Stimulated activated naive CD8-positive, alpha-beta T cell treated with anti-CD3 and anti-CD28 coated beads, Interleukin-15, amount 100 ng/mL, for 72 hours (primary cell): Measurements from ENCODE around the gene ENKUR.

Experiments
- ATAC-seq: fragments of 150-1000 bp; cut with Tn5 transposase; 2 replicates; pipeline ENCODE4 v1.10.0; 2021; ENCODE audit warnings: mild to moderate bottlenecking, moderate library complexity
- DNase-seq, 2 donors: peaks; one replicate each; pipeline ENCODE4 v3.0.0; 2021 to 2022
- H3K27ac Mint-ChIP-seq, 2 donors: one replicate each; pipeline ENCODE4 v1.8.0; 2022; ENCODE audit warnings: mild to moderate bottlenecking in 2 of 2, mixed read lengths in 2 of 2, moderate library complexity in 2 of 2
- H3K27me3 Mint-ChIP-seq: one replicate; pipeline ENCODE4 v1.8.0; 2022; ENCODE audit warnings: mixed read lengths
- H3K4me1 Mint-ChIP-seq: one replicate; pipeline ENCODE4 v1.8.0; 2022; ENCODE audit warnings: mild to moderate bottlenecking, mixed read lengths
- H3K4me3 Mint-ChIP-seq, 2 donors: one replicate each; pipeline ENCODE4 v1.8.0; 2022; ENCODE audit warnings: mild to moderate bottlenecking in 2 of 2, mixed read lengths in 2 of 2, moderate library complexity in 1 of 2
- H3K9me3 Mint-ChIP-seq, 2 donors: one replicate each; pipeline ENCODE4 v1.8.0; 2022; ENCODE audit warnings: mixed read lengths in 2 of 2

ENKUR gene

GRCh38 chr10:25015828-25016375 is at the start of gene ENKUR:
Gene ENKUR (minus strand): TSS chr10:25016158. CDS start chr10:25015936, 222 bp downstream.
- Mint-ChIP-seq H3K9me3 (peaks cover 9 to 12% of the 10 kb centered on the region in 2 donors), H3K27ac (peak within 1 kb of the TSS; percentile 84 to 86), H3K4me1 (peaks cover 25% of the 10 kb centered on the region), H3K27me3 (no peaks in the 10 kb centered on the region), H3K4me3 (peak within 1 kb of the TSS; percentile 82 to 83)
- DNase-seq = peak in 1 of 2 donors; percentile 89
- ATAC-seq = peak; percentile 69

- Mint-ChIP-seq H3K27ac (no peak overlapping the region), H3K9me3 (no peaks in the 10 kb centered on the region), H3K27me3 (no peaks in the 10 kb centered on the region), H3K4me1 (peaks cover 18% of the 10 kb centered on the region), H3K4me3 (no peak overlapping the region)
- DNase-seq (no peak), ATAC-seq (no peak)
Observed at GRCh38 chr10:25064401-25064800, 48.4 kb upstream of the ENKUR start.

GRCh38 chr10:25063644-25064043 is 47.7 kb upstream of the ENKUR start:
- ATAC-seq (no peak), DNase-seq (no peak)
- H3K4me3 Mint-ChIP-seq = peak overlapping the region in 1 of 2 donors; percentile 29
- peak overlapping the region in 1 of 2 donors; percentile 78 for H3K27ac Mint-ChIP-seq
- H3K27me3 Mint-ChIP-seq = no peaks in the 10 kb centered on the region
- H3K9me3 Mint-ChIP-seq = no peaks in the 10 kb centered on the region
- H3K4me1 Mint-ChIP-seq = peaks cover 18% of the 10 kb centered on the region

GRCh38 chr10:25063157-25063556 is 47.2 kb upstream of the ENKUR start:
- ATAC-seq = no peak
- H3K4me1 Mint-ChIP-seq = peaks cover 18% of the 10 kb centered on the region
- peak overlapping the region in 1 of 2 donors; percentile 29 for H3K4me3 Mint-ChIP-seq
- no peaks in the 10 kb centered on the region for H3K27me3 Mint-ChIP-seq
- peak overlapping the region in 1 of 2 donors; percentile 78 for H3K27ac Mint-ChIP-seq
- H3K9me3 Mint-ChIP-seq = no peaks in the 10 kb centered on the region
- DNase-seq = no peak

GRCh38 chr10:25061711-25062449 is 45.9 kb upstream of the ENKUR start:
- no peaks in the 10 kb centered on the region for H3K27me3 Mint-ChIP-seq
- H3K27ac Mint-ChIP-seq = no peak overlapping the region
- peak overlapping the region; percentile 32 to 51 for H3K4me3 Mint-ChIP-seq
- no peak for ATAC-seq
- no peaks in the 10 kb centered on the region for H3K9me3 Mint-ChIP-seq
- no peak for DNase-seq
- peaks cover 18% of the 10 kb centered on the region for H3K4me1 Mint-ChIP-seq

GRCh38 chr10:25061125-25061524 is 45.2 kb upstream of the ENKUR start:
- Mint-ChIP-seq H3K27me3 (no peaks in the 10 kb centered on the region), H3K27ac (peak overlapping the region in 1 of 2 donors; percentile 80), H3K9me3 (no peaks in the 10 kb centered on the region), H3K4me1 (peaks cover 18% of the 10 kb centered on the region), H3K4me3 (no peak overlapping the region)
- no peak for DNase-seq
- no peak for ATAC-seq

GRCh38 chr10:25059990-25060389 is 44.0 kb upstream of the ENKUR start:
- ATAC-seq (no peak), DNase-seq (no peak)
- Mint-ChIP-seq H3K27me3 (no peaks in the 10 kb centered on the region), H3K9me3 (no peaks in the 10 kb centered on the region), H3K27ac (no peak overlapping the region), H3K4me3 (no peak overlapping the region), H3K4me1 (peaks cover 18% of the 10 kb centered on the region)

GRCh38 chr10:25057886-25058285 is 41.9 kb upstream of the ENKUR start:
- Mint-ChIP-seq H3K9me3 (no peaks in the 10 kb centered on the region), H3K27ac (no peak overlapping the region), H3K27me3 (no peaks in the 10 kb centered on the region), H3K4me3 (no peak overlapping the region), H3K4me1 (peaks cover 9% of the 10 kb centered on the region)
- DNase-seq (no peak), ATAC-seq (no peak)

GRCh38 chr10:25056726-25057125 is 40.8 kb upstream of the ENKUR start:
- Mint-ChIP-seq H3K27ac (no peak overlapping the region), H3K27me3 (no peaks in the 10 kb centered on the region), H3K9me3 (no peaks in the 10 kb centered on the region), H3K4me3 (no peak overlapping the region), H3K4me1 (no peaks in the 10 kb centered on the region)
- DNase-seq = no peak
- ATAC-seq = no peak

GRCh38 chr10:25052012-25052411 is 36.1 kb upstream of the ENKUR start:
- H3K9me3 Mint-ChIP-seq = peaks cover 0 to 5% of the 10 kb centered on the region in 2 donors
- no peak overlapping the region for H3K4me3 Mint-ChIP-seq
- ATAC-seq = no peak
- H3K4me1 Mint-ChIP-seq = no peaks in the 10 kb centered on the region
- no peak overlapping the region for H3K27ac Mint-ChIP-seq
- peaks cover 26% of the 10 kb centered on the region for H3K27me3 Mint-ChIP-seq
- DNase-seq = no peak

- H3K4me1 Mint-ChIP-seq = no peaks in the 10 kb centered on the region
- ATAC-seq (no peak), DNase-seq (no peak)
- peaks cover 26% of the 10 kb centered on the region for H3K27me3 Mint-ChIP-seq
- H3K4me3 Mint-ChIP-seq = no peak overlapping the region
- H3K27ac Mint-ChIP-seq = no peak overlapping the region
- peaks cover 0 to 5% of the 10 kb centered on the region in 2 donors for H3K9me3 Mint-ChIP-seq
Observed at GRCh38 chr10:25050402-25050801, 34.4 kb upstream of the ENKUR start.

- no peak for DNase-seq
Observed at GRCh38 chr10:25049966-25050365, 34.0 kb upstream of the ENKUR start.

GRCh38 chr10:25048450-25048849 is 32.5 kb upstream of the ENKUR start:
- Mint-ChIP-seq H3K27ac (no peak overlapping the region), H3K4me3 (no peak overlapping the region), H3K9me3 (peaks cover 0 to 5% of the 10 kb centered on the region in 2 donors), H3K27me3 (peaks cover 34% of the 10 kb centered on the region), H3K4me1 (no peaks in the 10 kb centered on the region)
- no peak for DNase-seq
- ATAC-seq = no peak

More at GRCh38 chr10:25049966-25050365, 34.0 kb upstream of the ENKUR start:
- no peak overlapping the region for H3K27ac Mint-ChIP-seq
- H3K27me3 Mint-ChIP-seq = peaks cover 27% of the 10 kb centered on the region
- H3K9me3 Mint-ChIP-seq = peaks cover 0 to 5% of the 10 kb centered on the region in 2 donors
- no peaks in the 10 kb centered on the region for H3K4me1 Mint-ChIP-seq
- no peak overlapping the region for H3K4me3 Mint-ChIP-seq
- no peak for ATAC-seq

GRCh38 chr10:25047591-25048301 is 31.8 kb upstream of the ENKUR start:
- no peak overlapping the region for H3K4me3 Mint-ChIP-seq
- no peak overlapping the region for H3K27ac Mint-ChIP-seq
- no peaks in the 10 kb centered on the region for H3K4me1 Mint-ChIP-seq
- H3K27me3 Mint-ChIP-seq = peaks cover 34% of the 10 kb centered on the region
- H3K9me3 Mint-ChIP-seq = peaks cover 0 to 5% of the 10 kb centered on the region in 2 donors
- DNase-seq = no peak
- ATAC-seq = no peak

- ATAC-seq (no peak), DNase-seq (no peak)
- no peak overlapping the region for H3K4me3 Mint-ChIP-seq
- peaks cover 0 to 5% of the 10 kb centered on the region in 2 donors for H3K9me3 Mint-ChIP-seq
- H3K27ac Mint-ChIP-seq = no peak overlapping the region
- H3K4me1 Mint-ChIP-seq = no peaks in the 10 kb centered on the region
- peaks cover 34% of the 10 kb centered on the region for H3K27me3 Mint-ChIP-seq
Observed at GRCh38 chr10:25047088-25047487, 31.1 kb upstream of the ENKUR start.

GRCh38 chr10:25046641-25047040 is 30.7 kb upstream of the ENKUR start:
- no peak for DNase-seq
- H3K4me1 Mint-ChIP-seq = no peaks in the 10 kb centered on the region
- H3K9me3 Mint-ChIP-seq = peaks cover 0 to 5% of the 10 kb centered on the region in 2 donors
- H3K4me3 Mint-ChIP-seq = no peak overlapping the region
- ATAC-seq = no peak
- H3K27me3 Mint-ChIP-seq = peaks cover 34% of the 10 kb centered on the region
- H3K27ac Mint-ChIP-seq = no peak overlapping the region
